HepG2 (cell line): ENCODE results near the gene SYNJ2. TPM values are rescaled to one million over a fixed set of nuclear protein-coding genes. Genes with fewer than 3 reads are reported as not detected.
A peak's percentile ranks its signal among the peaks of the same experiment; 100 is the strongest.

ENCODE experiments used
- CREB1 ChIP-seq, 2 experiments: fragments of 450-650 bp in 1 of 2; IDR thresholded peaks; 2 replicates each; pipeline ENCODE4 v1.6.1; 2016 to 2017; ENCODE audit warnings: control low read depth in 1 of 2, mild to moderate bottlenecking in 1 of 2, missing compliant biosample characterization in 1 of 2, missing genetic modification characterization in 1 of 2
- IKZF4 ChIP-seq: sonication (generic); formaldehyde crosslinking; IDR thresholded peaks from 2 replicates; pipeline ENCODE4 v1.5.1; 2020; ENCODE audit warnings: borderline replicate concordance, mild to moderate bottlenecking, low read depth, missing genetic modification reagents; ENCODE audit errors: not compliant biosample characterization
- MBD4 ChIP-seq: IDR thresholded peaks from 2 replicates; pipeline ENCODE4 v1.6.1; 2012; ENCODE audit warnings: low read length, inconsistent platforms, borderline replicate concordance
- MXD4 ChIP-seq: IDR thresholded peaks from 2 replicates; pipeline ENCODE4 v1.6.1; 2016; ENCODE audit warnings: mild to moderate bottlenecking, missing biosample characterization, missing genetic modification reagents
- NFATC3 ChIP-seq: sonication (generic); formaldehyde crosslinking; IDR thresholded peaks from 2 replicates; pipeline ENCODE4 v1.5.1; 2020; ENCODE audit warnings: mild to moderate bottlenecking, missing genetic modification reagents
- SKI ChIP-seq: fragments of 450-650 bp; IDR thresholded peaks from one replicate; pipeline ENCODE4 v1.6.1; 2018; ENCODE audit warnings: mild to moderate bottlenecking; ENCODE audit not compliant: partially characterized antibody
- ZNF20 ChIP-seq: sonication (generic); formaldehyde crosslinking; IDR thresholded peaks from 2 replicates; pipeline ENCODE4 v1.4.0; 2020; ENCODE audit warnings: mild to moderate bottlenecking, moderate library complexity, missing genetic modification reagents
- ZNF44 ChIP-seq: sonication (generic); formaldehyde crosslinking; IDR thresholded peaks from 2 replicates; pipeline ENCODE4 v1.5.1; 2020; ENCODE audit warnings: mild to moderate bottlenecking, missing genetic modification reagents
- ZNF746 ChIP-seq: sonication (generic); formaldehyde crosslinking; IDR thresholded peaks from 2 replicates; pipeline ENCODE4 v1.8.0; 2022; ENCODE audit warnings: mild to moderate bottlenecking, missing genetic modification reagents
- polyA plus RNA-seq, 8 experiments: library from polyadenylated mRNA; depleted of rRNA in 3 of 8; stranded (reverse) in 7 of 8; unstranded in 1 of 8; fragments of >200 nt; fragmentation: Illumina TruSeq in 4 of 8; extraction: Trizol in 4 of 8; gene quantifications; 2 replicates each; pipeline versions ENCODE4 v1.2.1 to v1.2.3, GENCODE V29; 2011 to 2016; ENCODE audit warnings: low read depth in 4 of 8, missing spikeins in 1 of 8, mixed read lengths in 1 of 8; ENCODE audit not compliant: insufficient read depth in 1 of 8
- total RNA-seq, 5 experiments: library from RNA; depleted of rRNA; stranded (reverse); fragments of >200 nt; fragmentation: Illumina TruSeq; extraction: Trizol; gene quantifications; 2 replicates each; pipeline ENCODE4 v1.2.3, GENCODE V29; 2016; ENCODE audit warnings: low read depth in 1 of 5
- TF ChIP-seq, protein P1 (sequence below): sonication (generic); formaldehyde crosslinking; IDR thresholded peaks from 2 replicates; pipeline ENCODE4 v1.8.0; 2022; ENCODE audit warnings: mild to moderate bottlenecking, missing genetic modification reagents, borderline replicate concordance
- TF ChIP-seq, protein P2 (sequence below): sonication (generic); formaldehyde crosslinking; IDR thresholded peaks from 2 replicates; pipeline ENCODE4 v1.8.1; 2022; ENCODE audit warnings: low read depth, mild to moderate bottlenecking, missing genetic modification reagents
- TF ChIP-seq, protein P3 (sequence below): sonication (generic); formaldehyde crosslinking; IDR thresholded peaks from 2 replicates; pipeline ENCODE4 v1.8.0; 2022; ENCODE audit warnings: mild to moderate bottlenecking, missing genetic modification reagents; ENCODE audit not compliant: insufficient replicate concordance

SYNJ2 gene
- total and polyA plus RNA-seq, 2 of the 13 experiments (the other 11 are each of a cell fraction or from before 2014, with no cell fraction given), result 39.1 to 57.6 TPM

DNA sequence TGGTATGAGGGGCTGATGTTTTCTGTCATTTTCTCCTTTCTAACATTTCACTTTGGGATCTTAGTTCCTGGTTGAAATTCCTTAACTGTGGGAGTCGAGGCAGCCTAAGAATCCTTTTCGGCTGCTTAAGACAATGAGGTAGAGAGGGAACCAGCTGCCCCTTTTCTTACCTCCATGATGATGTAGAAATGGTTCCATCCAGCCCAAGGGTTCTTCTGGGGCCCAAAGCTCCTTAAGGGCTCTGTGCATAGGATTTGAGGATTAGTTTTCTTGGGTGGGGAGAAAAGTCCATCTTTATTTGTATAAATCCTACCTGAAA, 33.5 kb downstream of the SYNJ2 start (continued):
- TF ChIP-seq NFATC3 (CRISPR knock-in tag), result 0 out of 2 replicates have a peak, but pooled peaks have one; percentile 1
- TF ChIP-seq MXD4 (CRISPR knock-in tag), result 0 out of 2 replicates have a peak, but pooled peaks have one; percentile 5
- TF ChIP-seq MBD4, result 0 out of 2 replicates have a peak, but pooled peaks have one; percentile 58
- TF ChIP-seq, protein P1, sequence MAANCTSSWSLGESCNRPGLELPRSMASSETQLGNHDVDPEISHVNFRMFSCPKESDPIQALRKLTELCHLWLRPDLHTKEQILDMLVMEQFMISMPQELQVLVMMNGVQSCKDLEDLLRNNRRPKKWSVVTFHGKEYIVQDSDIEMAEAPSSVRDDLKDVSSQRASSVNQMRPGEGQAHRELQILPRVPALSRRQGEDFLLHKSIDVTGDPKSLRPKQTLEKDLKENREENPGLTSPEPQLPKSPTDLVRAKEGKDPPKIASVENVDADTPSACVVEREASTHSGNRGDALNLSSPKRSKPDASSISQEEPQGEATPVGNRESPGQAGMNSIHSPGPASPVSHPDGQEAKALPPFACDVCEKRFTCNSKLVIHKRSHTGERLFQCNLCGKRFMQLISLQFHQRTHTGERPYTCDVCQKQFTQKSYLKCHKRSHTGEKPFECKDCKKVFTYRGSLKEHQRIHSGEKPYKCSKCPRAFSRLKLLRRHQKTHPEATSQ (CRISPR knock-in tag), result peak; percentile 13; the same call in 1 of the 2 replicates
- peak; percentile 3 for TF ChIP-seq SKI
- no peak for TF ChIP-seq ZNF20
- TF ChIP-seq ZNF44 (CRISPR knock-in tag), result 0 out of 2 replicates have a peak, but pooled peaks have one; percentile 37
- TF ChIP-seq ZNF746, result peak; percentile 56; the same call in 1 of the 2 replicates
- no peak for TF ChIP-seq CREB1 (IDR thresholded peaks at IDR 0.05)
- TF ChIP-seq CREB1 (CRISPR knock-in tag; IDR thresholded peaks at IDR 0.05), result peak; percentile 80
- TF ChIP-seq, protein P2, sequence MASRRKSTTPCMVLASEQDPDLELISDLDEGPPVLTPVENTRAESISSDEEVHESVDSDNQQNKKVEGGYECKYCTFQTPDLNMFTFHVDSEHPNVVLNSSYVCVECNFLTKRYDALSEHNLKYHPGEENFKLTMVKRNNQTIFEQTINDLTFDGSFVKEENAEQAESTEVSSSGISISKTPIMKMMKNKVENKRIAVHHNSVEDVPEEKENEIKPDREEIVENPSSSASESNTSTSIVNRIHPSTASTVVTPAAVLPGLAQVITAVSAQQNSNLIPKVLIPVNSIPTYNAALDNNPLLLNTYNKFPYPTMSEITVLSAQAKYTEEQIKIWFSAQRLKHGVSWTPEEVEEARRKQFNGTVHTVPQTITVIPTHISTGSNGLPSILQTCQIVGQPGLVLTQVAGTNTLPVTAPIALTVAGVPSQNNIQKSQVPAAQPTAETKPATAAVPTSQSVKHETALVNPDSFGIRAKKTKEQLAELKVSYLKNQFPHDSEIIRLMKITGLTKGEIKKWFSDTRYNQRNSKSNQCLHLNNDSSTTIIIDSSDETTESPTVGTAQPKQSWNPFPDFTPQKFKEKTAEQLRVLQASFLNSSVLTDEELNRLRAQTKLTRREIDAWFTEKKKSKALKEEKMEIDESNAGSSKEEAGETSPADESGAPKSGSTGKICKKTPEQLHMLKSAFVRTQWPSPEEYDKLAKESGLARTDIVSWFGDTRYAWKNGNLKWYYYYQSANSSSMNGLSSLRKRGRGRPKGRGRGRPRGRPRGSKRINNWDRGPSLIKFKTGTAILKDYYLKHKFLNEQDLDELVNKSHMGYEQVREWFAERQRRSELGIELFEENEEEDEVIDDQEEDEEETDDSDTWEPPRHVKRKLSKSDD (CRISPR knock-in tag), result 0 out of 2 replicates have a peak, but pooled peaks have one; percentile 0
- TF ChIP-seq, protein P3, sequence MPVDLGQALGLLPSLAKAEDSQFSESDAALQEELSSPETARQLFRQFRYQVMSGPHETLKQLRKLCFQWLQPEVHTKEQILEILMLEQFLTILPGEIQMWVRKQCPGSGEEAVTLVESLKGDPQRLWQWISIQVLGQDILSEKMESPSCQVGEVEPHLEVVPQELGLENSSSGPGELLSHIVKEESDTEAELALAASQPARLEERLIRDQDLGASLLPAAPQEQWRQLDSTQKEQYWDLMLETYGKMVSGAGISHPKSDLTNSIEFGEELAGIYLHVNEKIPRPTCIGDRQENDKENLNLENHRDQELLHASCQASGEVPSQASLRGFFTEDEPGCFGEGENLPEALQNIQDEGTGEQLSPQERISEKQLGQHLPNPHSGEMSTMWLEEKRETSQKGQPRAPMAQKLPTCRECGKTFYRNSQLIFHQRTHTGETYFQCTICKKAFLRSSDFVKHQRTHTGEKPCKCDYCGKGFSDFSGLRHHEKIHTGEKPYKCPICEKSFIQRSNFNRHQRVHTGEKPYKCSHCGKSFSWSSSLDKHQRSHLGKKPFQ (CRISPR knock-in tag), result peak; percentile 64
- peak; percentile 17 for TF ChIP-seq IKZF4 (CRISPR knock-in tag)
